Epithelial cell of proximal tubule (primary cell): ENCODE measurements around the gene AUTS2. TPM values are rescaled to one million over a fixed set of nuclear protein-coding genes. Genes with fewer than 3 reads are reported as not detected.

ENCODE experiments used
- DNase-seq: peaks from one replicate; pipeline ENCODE4 v3.0.0-alpha.2; 2011; ENCODE audit warnings: low read depth
- H3K4me3 ChIP-seq: 2 replicates; pipeline ENCODE4 v1.5.1; 2011; ENCODE audit warnings: low read depth, mild to moderate bottlenecking, low read length
- CTCF ChIP-seq: conservative IDR thresholded peaks from 2 replicates; pipeline ENCODE4 v1.5.1; 2012; ENCODE audit warnings: low read depth, mild to moderate bottlenecking, low read length
- total RNA-seq: library from RNA; depleted of rRNA; stranded (reverse); fragments of >200 nt; gene quantifications from 2 replicates; pipeline ENCODE4 v1.2.3, GENCODE V29; 2015

AUTS2 gene
- total RNA-seq, 1 donor from 2014 or later, result 10.0 TPM

GRCh38 chr7:70292716-70293115 lies 694.4 kb downstream of the AUTS2 start:
- TF ChIP-seq CTCF, result no peak
- no peak for DNase-seq
- no peak overlapping the region for H3K4me3 ChIP-seq

GRCh38 chr7:70294211-70294911 lies 696.1 kb downstream of the AUTS2 start:
- TF ChIP-seq CTCF, result no peak
- no peak for DNase-seq

GRCh38 chr7:70298780-70299471 lies 700.7 kb downstream of the AUTS2 start:
- H3K4me3 ChIP-seq, result no peak overlapping the region
- TF ChIP-seq CTCF, result no peak
- no peak for DNase-seq

More at GRCh38 chr7:70294211-70294911, 696.1 kb downstream of the AUTS2 start:
- H3K4me3 ChIP-seq, result no peak overlapping the region

GRCh38 chr7:70299472-70299807 lies 701.2 kb downstream of the AUTS2 start:
- H3K4me3 ChIP-seq, result no peak overlapping the region
- no peak for TF ChIP-seq CTCF
- DNase-seq, result no peak

- no peak for TF ChIP-seq CTCF
- no peak overlapping the region for H3K4me3 ChIP-seq
- DNase-seq, result no peak
Observed at GRCh38 chr7:70301673-70302185, 703.5 kb downstream of the AUTS2 start.

GRCh38 chr7:70303309-70303708 lies 705.0 kb downstream of the AUTS2 start:
- TF ChIP-seq CTCF, result no peak

More at GRCh38 chr7:70303309-70303708, 705.0 kb downstream of the AUTS2 start:
- DNase-seq, result no peak
- no peak overlapping the region for H3K4me3 ChIP-seq
